KMS-11 (cell line): ENCODE measurements around the gene KRTAP4-12.
"Not testable (repeated sequence)": the region's sequence is repeated elsewhere in the genome, so short reads cannot be mapped to it uniquely, and the experiment has no call there.

Experiments used
- H2AFZ ChIP-seq: fragments of 200-600 bp; sonication (generic); 2 replicates; pipeline ENCODE4 v1.6.1; 2016; ENCODE audit warnings: antibody characterized with exemption, mixed run types, low read depth
- H3K27ac ChIP-seq: fragments of 200-600 bp; sonication (generic); 2 replicates; pipeline ENCODE4 v1.6.1; 2016; ENCODE audit warnings: mild to moderate bottlenecking, mixed run types
- H3K27me3 ChIP-seq: fragments of 200-600 bp; sonication (generic); 2 replicates; pipeline ENCODE4 v1.6.1; 2017; ENCODE audit warnings: mild to moderate bottlenecking, low read depth, mixed run types, moderate library complexity; ENCODE audit not compliant: insufficient read depth
- H3K36me3 ChIP-seq: fragments of 200-600 bp; sonication (generic); 2 replicates; pipeline ENCODE4 v1.6.1; 2017; ENCODE audit warnings: mild to moderate bottlenecking, mixed run types; ENCODE audit not compliant: insufficient read depth
- H3K4me1 ChIP-seq: fragments of 200-600 bp; sonication (generic); 2 replicates; pipeline ENCODE4 v1.6.1; 2016; ENCODE audit warnings: mild to moderate bottlenecking, low read depth, mixed run types; ENCODE audit not compliant: poor library complexity, severe bottlenecking
- H3K4me2 ChIP-seq: fragments of 200-600 bp; sonication (generic); 2 replicates; pipeline ENCODE4 v1.7.0; 2016; ENCODE audit warnings: mild to moderate bottlenecking, mixed run types
- H3K4me3 ChIP-seq: fragments of 200-600 bp; sonication (generic); IDR thresholded peaks from 2 replicates; pipeline ENCODE4 v1.6.1; 2017; ENCODE audit warnings: low read depth, low read length, mixed read lengths; ENCODE audit not compliant: insufficient read depth
- H3K79me2 ChIP-seq: fragments of 200-600 bp; sonication (generic); 2 replicates; pipeline ENCODE4 v1.6.1; 2016; ENCODE audit warnings: low read depth, mixed run types; ENCODE audit not compliant: insufficient read depth
- H3K9ac ChIP-seq: fragments of 200-600 bp; sonication (generic); 2 replicates; pipeline ENCODE4 v1.6.1; 2016; ENCODE audit warnings: mild to moderate bottlenecking, mixed run types
- H4K20me1 ChIP-seq: fragments of 200-600 bp; sonication (generic); 2 replicates; pipeline ENCODE4 v1.6.1; 2016; ENCODE audit warnings: mild to moderate bottlenecking, mixed run types; ENCODE audit not compliant: insufficient read depth
- TF ChIP-seq, protein P1 (sequence below): fragments of 200-600 bp; sonication (generic); conservative IDR thresholded peaks from 2 replicates; pipeline ENCODE4 v1.6.1; 2017; ENCODE audit warnings: low read depth, mild to moderate bottlenecking, antibody characterized with exemption, low read length, moderate library complexity, mixed read lengths

The KRTAP4-12 gene

DNA sequence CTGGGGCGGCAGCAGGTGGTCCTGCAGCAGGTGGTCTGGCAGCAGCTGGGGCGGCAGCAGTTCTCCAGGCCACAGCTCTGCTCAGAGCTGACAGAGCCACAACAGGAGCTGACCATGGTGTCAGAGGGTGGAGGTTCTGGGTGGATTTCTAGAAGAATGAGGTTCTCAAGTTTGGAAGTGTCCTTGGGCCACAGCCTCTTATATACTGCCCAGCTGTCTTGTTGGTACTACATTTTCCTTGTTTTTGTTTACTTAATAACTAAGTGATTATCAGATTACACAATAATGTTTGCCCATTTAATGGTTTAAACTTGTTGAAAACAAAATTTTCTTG, 25.6 kb upstream of the KRTAP4-12 start, which contains the start of gene KRTAP4-5:
Gene KRTAP4-5 (minus strand): TSS at position 174 of the 334 bp plus-strand sequence. CDS start 58 bp downstream, at position 116.
- no peaks in the 10 kb centered on the region for H4K20me1 ChIP-seq
- no peak within 1 kb of the TSS for H2AFZ ChIP-seq
- no peaks in the 10 kb centered on the region for H3K79me2 ChIP-seq
- no peaks in the 10 kb centered on the region for H3K4me1 ChIP-seq
- no peak within 1 kb of the TSS for H3K27ac ChIP-seq
- TF ChIP-seq, protein P1, sequence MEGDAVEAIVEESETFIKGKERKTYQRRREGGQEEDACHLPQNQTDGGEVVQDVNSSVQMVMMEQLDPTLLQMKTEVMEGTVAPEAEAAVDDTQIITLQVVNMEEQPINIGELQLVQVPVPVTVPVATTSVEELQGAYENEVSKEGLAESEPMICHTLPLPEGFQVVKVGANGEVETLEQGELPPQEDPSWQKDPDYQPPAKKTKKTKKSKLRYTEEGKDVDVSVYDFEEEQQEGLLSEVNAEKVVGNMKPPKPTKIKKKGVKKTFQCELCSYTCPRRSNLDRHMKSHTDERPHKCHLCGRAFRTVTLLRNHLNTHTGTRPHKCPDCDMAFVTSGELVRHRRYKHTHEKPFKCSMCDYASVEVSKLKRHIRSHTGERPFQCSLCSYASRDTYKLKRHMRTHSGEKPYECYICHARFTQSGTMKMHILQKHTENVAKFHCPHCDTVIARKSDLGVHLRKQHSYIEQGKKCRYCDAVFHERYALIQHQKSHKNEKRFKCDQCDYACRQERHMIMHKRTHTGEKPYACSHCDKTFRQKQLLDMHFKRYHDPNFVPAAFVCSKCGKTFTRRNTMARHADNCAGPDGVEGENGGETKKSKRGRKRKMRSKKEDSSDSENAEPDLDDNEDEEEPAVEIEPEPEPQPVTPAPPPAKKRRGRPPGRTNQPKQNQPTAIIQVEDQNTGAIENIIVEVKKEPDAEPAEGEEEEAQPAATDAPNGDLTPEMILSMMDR, result no peak
- H3K9ac ChIP-seq, result no peak within 1 kb of the TSS
- H3K4me2 ChIP-seq, result no peak within 1 kb of the TSS
- no peaks in the 10 kb centered on the region for H3K36me3 ChIP-seq
- no peak within 1 kb of the TSS for H3K4me3 ChIP-seq
- no peaks in the 10 kb centered on the region for H3K27me3 ChIP-seq

DNA sequence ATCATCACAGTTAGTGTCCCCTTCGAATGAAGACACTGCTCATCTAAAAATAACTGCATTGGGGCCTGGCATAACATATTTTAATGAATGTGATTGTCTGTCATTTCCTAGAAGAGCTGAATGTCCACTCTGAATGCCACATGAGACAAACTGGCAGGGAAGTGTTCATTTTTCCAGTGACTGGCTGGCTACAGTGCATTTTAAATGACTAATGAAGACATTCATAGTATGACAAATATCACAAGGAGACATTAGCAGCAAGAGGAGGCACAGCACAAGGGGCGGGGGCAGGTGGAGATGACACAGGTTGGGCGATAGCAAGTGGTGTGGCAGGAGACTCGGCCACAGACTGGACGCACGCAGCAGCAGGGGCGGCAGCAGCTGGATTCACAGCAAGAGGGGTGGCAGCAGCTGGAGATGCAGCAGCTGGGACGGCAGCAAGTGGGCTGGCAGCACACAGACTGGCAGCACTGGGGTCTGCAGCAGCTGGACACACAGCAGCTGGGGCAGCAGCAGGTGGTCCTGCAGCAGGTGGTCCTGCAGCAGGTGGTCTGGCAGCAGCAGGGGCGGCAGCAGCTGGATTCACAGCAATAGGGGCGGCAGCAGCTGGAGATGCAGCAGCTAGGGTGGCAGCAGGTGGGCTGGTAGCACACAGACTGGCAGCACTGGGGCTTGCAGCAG, 25.1 kb upstream of the KRTAP4-12 start:
- not testable (repeated sequence) for H4K20me1 ChIP-seq, H3K4me2 ChIP-seq, H3K27me3 ChIP-seq, H3K36me3 ChIP-seq, H3K27ac ChIP-seq, H3K4me3 ChIP-seq, H3K79me2 ChIP-seq, H3K4me1 ChIP-seq, H2AFZ ChIP-seq, H3K9ac ChIP-seq

DNA sequence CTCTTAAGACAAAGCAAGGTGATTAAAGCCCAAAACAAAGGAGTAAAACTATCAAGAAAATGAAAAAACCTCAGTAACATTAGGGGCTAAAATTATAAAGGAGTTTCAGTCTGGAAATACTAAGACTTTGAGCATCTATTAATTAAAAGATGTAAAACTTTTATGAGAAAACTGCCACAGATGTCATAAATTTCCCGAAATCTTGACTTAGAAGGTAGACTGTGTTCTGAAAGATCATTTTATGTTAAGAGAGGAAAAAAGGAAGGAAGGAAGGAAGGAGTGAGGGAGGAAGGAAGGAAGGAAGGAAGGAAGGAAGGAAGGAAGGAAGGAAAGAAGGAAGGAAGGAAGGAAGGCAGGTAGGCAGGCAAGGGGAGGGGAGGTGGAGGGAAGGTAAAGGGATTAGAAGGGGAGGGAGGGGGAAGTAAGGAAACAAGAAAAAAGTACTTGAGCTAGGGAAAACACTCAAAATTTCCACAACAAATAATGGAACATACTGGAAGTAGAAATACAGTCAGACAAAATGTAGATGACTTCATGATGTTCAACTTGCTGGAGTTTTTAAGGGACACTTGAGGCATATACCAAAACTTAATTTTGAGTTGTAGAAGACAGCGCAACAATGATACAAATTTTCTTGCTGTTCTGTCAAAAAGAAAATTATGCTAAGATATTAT, 23.7 kb upstream of the KRTAP4-12 start:
- no peak overlapping the region for H3K4me2 ChIP-seq
- TF ChIP-seq, protein P1, result no peak
- no peaks in the 10 kb centered on the region for H3K79me2 ChIP-seq
- H3K27me3 ChIP-seq, result no peaks in the 10 kb centered on the region
- H3K27ac ChIP-seq, result no peak overlapping the region
- H3K9ac ChIP-seq, result no peak overlapping the region
- no peak overlapping the region for H3K4me3 ChIP-seq
- no peak overlapping the region for H2AFZ ChIP-seq
- no peaks in the 10 kb centered on the region for H3K36me3 ChIP-seq
- no peaks in the 10 kb centered on the region for H3K4me1 ChIP-seq
- no peaks in the 10 kb centered on the region for H4K20me1 ChIP-seq

DNA sequence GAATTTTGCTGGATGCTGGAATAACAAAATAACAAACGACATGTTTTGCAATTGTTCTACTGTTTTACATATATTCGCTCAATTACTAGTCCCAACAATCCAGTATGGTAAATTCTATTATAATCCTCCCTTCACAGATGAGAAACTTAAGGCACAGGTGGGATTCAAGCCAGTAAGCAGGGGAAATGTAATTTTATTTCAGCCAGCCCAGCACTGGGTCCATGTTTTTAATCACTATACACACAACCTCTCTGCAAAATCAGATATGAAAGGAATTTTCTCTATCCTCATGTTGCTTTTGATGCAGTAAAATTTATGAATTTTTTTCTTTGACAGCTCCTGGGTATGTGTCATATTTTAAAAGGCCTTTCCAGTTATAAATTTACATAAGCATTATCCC, 21.3 kb upstream of the KRTAP4-12 start:
- TF ChIP-seq, protein P1, result no peak
- Histone ChIP-seq H3K27me3 (no peaks in the 10 kb centered on the region), H3K79me2 (no peaks in the 10 kb centered on the region), H3K4me2 (no peak overlapping the region), H3K4me3 (no peak overlapping the region), H3K27ac (no peak overlapping the region), H4K20me1 (no peaks in the 10 kb centered on the region), H3K9ac (no peak overlapping the region), H2AFZ (no peak overlapping the region), H3K36me3 (no peaks in the 10 kb centered on the region), H3K4me1 (no peaks in the 10 kb centered on the region)

DNA sequence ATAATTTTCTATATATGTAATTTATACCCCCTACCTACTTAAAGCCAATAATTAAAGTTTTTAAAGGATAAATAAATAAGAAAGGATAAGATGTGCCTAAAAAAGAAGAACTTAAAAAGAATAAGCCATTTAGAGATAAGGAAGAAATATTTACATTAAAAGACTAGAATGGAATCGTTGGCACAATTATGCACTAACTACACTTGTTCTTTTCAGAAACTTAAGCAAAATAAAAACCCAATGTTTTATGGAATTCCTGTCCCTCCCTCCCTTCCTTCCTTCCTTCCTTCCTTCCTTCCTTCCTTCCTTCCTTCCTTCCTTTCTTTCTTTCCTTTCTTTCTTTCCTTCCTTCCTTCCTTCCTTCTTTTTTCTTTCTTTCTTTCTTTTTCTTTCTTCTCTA, 20.9 kb upstream of the KRTAP4-12 start:
- Histone ChIP-seq H3K4me2 (no peak overlapping the region), H3K4me1 (no peaks in the 10 kb centered on the region), H2AFZ (no peak overlapping the region), H3K79me2 (no peaks in the 10 kb centered on the region), H4K20me1 (no peaks in the 10 kb centered on the region), H3K36me3 (no peaks in the 10 kb centered on the region), H3K4me3 (no peak overlapping the region), H3K27me3 (no peaks in the 10 kb centered on the region), H3K9ac (no peak overlapping the region), H3K27ac (no peak overlapping the region)
- TF ChIP-seq, protein P1, result no peak
